ENCODE results near the gene NTNG2. TPM values are rescaled to one million over a fixed set of nuclear protein-coding genes. Genes with fewer than 3 reads are reported as not detected.
"Not testable (repeated sequence)": the region's sequence is repeated elsewhere in the genome, so short reads cannot be mapped to it uniquely, and the experiment has no call there.

NTNG2 gene
- total RNA-seq, 4 donors from 2014 or later: 0.10 to 1.0 (median 0.29) TPM

DNA sequence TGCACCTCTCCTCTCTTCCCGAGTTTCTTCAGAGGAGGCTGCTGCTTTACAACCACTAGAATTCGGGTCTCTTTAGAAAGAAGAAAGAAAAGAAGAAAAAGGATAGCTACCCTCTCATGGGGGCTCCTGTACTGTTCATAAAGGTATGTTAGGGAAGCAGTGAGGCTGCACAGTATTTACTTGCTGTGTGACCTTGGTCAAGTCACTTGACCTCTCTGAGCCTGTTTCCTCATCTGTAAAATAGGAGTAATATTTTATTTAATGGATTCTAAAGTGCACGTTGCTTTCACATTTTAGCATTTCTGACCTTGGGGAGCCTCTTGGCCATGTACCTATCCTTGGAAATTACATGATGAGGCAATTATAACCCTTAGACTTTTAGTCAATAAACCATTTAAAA, 104.2 kb downstream of the NTNG2 start:
- no peak for DNase-seq (ENCODE audit: low spot score in 2 of 2)
- WGBS, 2 donors: 73 to 91% methylated on average over 3 of the region's 3 CpGs
- H3K4me3 ChIP-seq (ENCODE audit: low read depth, poor library complexity, severe bottlenecking): no peak overlapping the region
- TF ChIP-seq POLR2A (IDR thresholded peaks at IDR 0.05): no peak
- TF ChIP-seq, protein P1, sequence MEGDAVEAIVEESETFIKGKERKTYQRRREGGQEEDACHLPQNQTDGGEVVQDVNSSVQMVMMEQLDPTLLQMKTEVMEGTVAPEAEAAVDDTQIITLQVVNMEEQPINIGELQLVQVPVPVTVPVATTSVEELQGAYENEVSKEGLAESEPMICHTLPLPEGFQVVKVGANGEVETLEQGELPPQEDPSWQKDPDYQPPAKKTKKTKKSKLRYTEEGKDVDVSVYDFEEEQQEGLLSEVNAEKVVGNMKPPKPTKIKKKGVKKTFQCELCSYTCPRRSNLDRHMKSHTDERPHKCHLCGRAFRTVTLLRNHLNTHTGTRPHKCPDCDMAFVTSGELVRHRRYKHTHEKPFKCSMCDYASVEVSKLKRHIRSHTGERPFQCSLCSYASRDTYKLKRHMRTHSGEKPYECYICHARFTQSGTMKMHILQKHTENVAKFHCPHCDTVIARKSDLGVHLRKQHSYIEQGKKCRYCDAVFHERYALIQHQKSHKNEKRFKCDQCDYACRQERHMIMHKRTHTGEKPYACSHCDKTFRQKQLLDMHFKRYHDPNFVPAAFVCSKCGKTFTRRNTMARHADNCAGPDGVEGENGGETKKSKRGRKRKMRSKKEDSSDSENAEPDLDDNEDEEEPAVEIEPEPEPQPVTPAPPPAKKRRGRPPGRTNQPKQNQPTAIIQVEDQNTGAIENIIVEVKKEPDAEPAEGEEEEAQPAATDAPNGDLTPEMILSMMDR (IDR thresholded peaks at IDR 0.05): no peak
- intact Hi-C loops (cut with DNase I; ENCODE audit: low total_unique reads): no loop called here

DNA sequence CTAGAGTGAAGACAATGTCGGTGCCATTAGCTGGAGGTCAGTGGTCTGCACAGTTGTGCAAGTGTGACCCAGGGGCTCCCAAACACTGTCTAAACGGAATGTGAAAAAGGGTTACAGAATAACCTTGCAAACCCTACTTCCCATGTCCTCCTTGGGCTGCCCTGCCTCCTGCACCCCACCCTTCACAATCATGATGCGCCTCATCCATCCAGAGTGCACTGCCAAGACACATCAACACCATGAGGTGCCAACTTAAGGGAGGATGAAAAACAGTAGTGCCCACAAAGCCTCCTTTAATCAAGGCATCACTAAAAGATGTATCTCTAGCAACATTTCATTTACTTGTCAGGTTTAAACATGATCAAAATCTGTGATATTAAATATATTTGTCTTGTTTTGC, 105.8 kb downstream of the NTNG2 start:
- H3K4me3 ChIP-seq (ENCODE audit: low read depth, poor library complexity, severe bottlenecking): no peak overlapping the region
- TF ChIP-seq, protein P1 (IDR thresholded peaks at IDR 0.05): no peak
- no peak for TF ChIP-seq POLR2A (IDR thresholded peaks at IDR 0.05)
- WGBS, 2 donors: 89 to 91% methylated on average over 3 of the region's 3 CpGs
- intact Hi-C loops (cut with DNase I; ENCODE audit: low total_unique reads): no loop called here
- DNase-seq (ENCODE audit: low spot score in 2 of 2): no peak

DNA sequence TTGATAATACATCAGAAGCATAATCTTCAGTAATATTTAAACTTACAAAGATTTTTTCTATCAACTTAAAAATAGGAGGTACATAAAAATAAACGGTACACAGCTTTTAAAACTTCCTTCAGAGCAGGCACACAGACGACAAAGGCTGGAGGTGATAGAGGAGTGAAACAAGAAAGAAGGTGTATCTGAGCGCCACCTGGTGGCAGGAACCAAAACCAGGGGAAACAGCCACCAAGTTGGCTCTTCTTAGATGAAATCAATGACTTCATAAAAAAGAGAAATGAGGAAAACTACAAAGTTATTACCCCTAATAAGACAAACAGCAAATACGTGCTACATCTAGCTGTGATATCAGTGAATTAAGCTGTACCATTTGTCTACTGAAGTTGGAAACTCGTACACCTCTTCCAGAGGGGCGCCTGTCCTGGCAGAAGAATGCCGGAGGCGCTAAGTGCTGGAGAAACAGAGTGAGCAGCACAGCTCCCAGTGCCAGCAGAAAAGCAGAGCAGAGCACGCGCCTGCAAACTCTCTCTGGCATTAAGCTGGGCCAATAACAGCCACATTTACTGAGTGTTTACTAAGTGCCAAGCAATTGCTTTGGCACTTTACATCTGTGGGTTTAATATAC, 107.0 kb downstream of the NTNG2 start:
- intact Hi-C loops (cut with DNase I; ENCODE audit: low total_unique reads): no loop called here
- peak; percentile 41 to 93 for DNase-seq (ENCODE audit: low spot score in 2 of 2)
- no peak overlapping the region for H3K4me3 ChIP-seq (ENCODE audit: low read depth, poor library complexity, severe bottlenecking)
- WGBS, 2 donors: 39 to 42% methylated on average over 10 of the region's 10 CpGs
- no peak for TF ChIP-seq POLR2A (IDR thresholded peaks at IDR 0.05)
- TF ChIP-seq, protein P1 (IDR thresholded peaks at IDR 0.05): peak in 1 of 3 donors; percentile 56

- H3K4me3 ChIP-seq (ENCODE audit: low read depth, poor library complexity, severe bottlenecking); DNase-seq (ENCODE audit: low spot score in 2 of 2); intact Hi-C loops (cut with DNase I; ENCODE audit: low total_unique reads): not testable (repeated sequence)
- 63 to 72% methylated on average over 12 of the region's 16 CpGs for WGBS, 2 donors
These were observed 108.1 kb downstream of the NTNG2 start for GRCh38 chr9:132269704-132270516.

GRCh38 chr9:132274861-132275260, 113.0 kb downstream of the NTNG2 start:
- intact Hi-C loops (cut with DNase I; ENCODE audit: low total_unique reads): no loop called here
- WGBS, 2 donors: 59 to 73% methylated on average over 2 of the region's 2 CpGs
- H3K4me3 ChIP-seq (ENCODE audit: low read depth, poor library complexity, severe bottlenecking): no peak overlapping the region
- TF ChIP-seq POLR2A (IDR thresholded peaks at IDR 0.05): no peak
- TF ChIP-seq, protein P1 (IDR thresholded peaks at IDR 0.05): no peak
- DNase-seq (ENCODE audit: low spot score in 2 of 2): no peak

DNA sequence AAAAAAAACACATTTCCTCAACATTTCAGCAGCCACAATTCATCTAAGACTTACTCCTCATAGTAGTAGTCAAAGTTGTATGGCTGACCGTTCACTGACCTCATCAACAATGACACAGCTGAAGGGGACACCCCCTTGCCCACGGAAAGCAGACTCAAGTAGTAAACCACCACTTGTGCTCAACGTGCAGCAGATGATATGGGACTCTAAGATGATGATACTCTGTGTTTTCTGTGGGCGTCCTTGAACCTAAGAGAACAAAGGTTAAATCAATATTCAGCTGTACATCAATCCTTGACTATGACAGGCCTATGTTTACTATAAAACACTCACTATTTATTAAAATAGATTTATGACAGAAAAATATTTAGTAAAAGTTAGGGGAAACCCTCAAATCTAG, 121.3 kb downstream of the NTNG2 start:
- WGBS, 2 donors: 80 to 84% methylated on average over 4 of the region's 4 CpGs
- DNase-seq (ENCODE audit: low spot score in 2 of 2): no peak
- intact Hi-C loops (cut with DNase I; ENCODE audit: low total_unique reads): no loop called here
- no peak for TF ChIP-seq POLR2A (IDR thresholded peaks at IDR 0.05)
- TF ChIP-seq, protein P1 (IDR thresholded peaks at IDR 0.05): no peak
- no peak overlapping the region for H3K4me3 ChIP-seq (ENCODE audit: low read depth, poor library complexity, severe bottlenecking)
